Liver (tissue), 9 donors: ENCODE results near the gene MAPKBP1. TPM values are rescaled to one million over a fixed set of nuclear protein-coding genes. Genes with fewer than 3 reads are reported as not detected.

Experiments
- DNase-seq: peaks from one replicate; pipeline ENCODE4 v3.0.0-alpha.2; 2017; ENCODE audit warnings: low spot score
- H3K27ac ChIP-seq, 2 donors: one replicate each; pipeline ENCODE4 v1.7.0; 2013; ENCODE audit warnings: inconsistent platforms in 2 of 2, low read length in 2 of 2, control low read depth in 1 of 2, low read depth in 1 of 2, mild to moderate bottlenecking in 1 of 2
- H3K27me3 ChIP-seq, 4 donors: one replicate each; pipeline versions ENCODE4 v1.6.1 to v1.7.0; 2013; ENCODE audit warnings: low read length in 3 of 4, inconsistent platforms in 1 of 4, mild to moderate bottlenecking in 1 of 4, moderate library complexity in 1 of 4; ENCODE audit not compliant: control insufficient read depth in 4 of 4, insufficient read depth in 4 of 4
- H3K36me3 ChIP-seq, 4 donors: one replicate each; pipeline versions ENCODE4 v1.6.1 to v1.7.0; 2013; ENCODE audit warnings: low read length in 3 of 4, mild to moderate bottlenecking in 3 of 4, low read depth in 1 of 4, moderate library complexity in 1 of 4; ENCODE audit not compliant: control insufficient read depth in 4 of 4, insufficient read depth in 3 of 4
- H3K4me1 ChIP-seq, 4 donors: one replicate each; pipeline versions ENCODE4 v1.6.1 to v1.7.0; 2013; ENCODE audit warnings: low read length in 3 of 4, mild to moderate bottlenecking in 3 of 4, moderate library complexity in 1 of 4; ENCODE audit not compliant: control insufficient read depth in 4 of 4, insufficient read depth in 4 of 4
- H3K4me3 ChIP-seq, 3 donors: one replicate each; pipeline versions ENCODE4 v1.6.1 to v1.7.0; 2013; ENCODE audit warnings: low read length in 3 of 3, control low read depth in 1 of 3, low read depth in 1 of 3, mild to moderate bottlenecking in 1 of 3
- H3K9ac ChIP-seq, 2 donors: one replicate each; pipeline ENCODE4 v1.7.0; 2013; ENCODE audit warnings: low read length in 2 of 2, mild to moderate bottlenecking in 2 of 2, moderate library complexity in 2 of 2, control low read depth in 1 of 2, low read depth in 1 of 2
- H3K9me3 ChIP-seq, 4 donors: one replicate each; pipeline versions ENCODE4 v1.6.1 to v1.7.0; 2013; ENCODE audit warnings: low read length in 3 of 4; ENCODE audit not compliant: control insufficient read depth in 4 of 4
- EGR1 ChIP-seq, 2 donors: IDR thresholded peaks; 2 replicates each; pipeline ENCODE4 v1.6.1; 2016 to 2018; ENCODE audit warnings: antibody characterized with exemption in 2 of 2, low read depth in 2 of 2
- FOXA1 ChIP-seq: IDR thresholded peaks from 2 replicates; pipeline ENCODE4 v1.6.1; 2016; ENCODE audit warnings: antibody characterized with exemption
- FOXA2 ChIP-seq: IDR thresholded peaks from 2 replicates; pipeline ENCODE4 v1.6.1; 2016; ENCODE audit warnings: antibody characterized with exemption
- GABPA ChIP-seq, 2 donors: IDR thresholded peaks in 1 of 2; conservative IDR thresholded peaks in 1 of 2; 2 replicates each; pipeline ENCODE4 v1.6.1; 2016; ENCODE audit warnings: antibody characterized with exemption in 2 of 2, mild to moderate bottlenecking in 1 of 2, moderate library complexity in 1 of 2
- HNF4A ChIP-seq, 2 donors: conservative IDR thresholded peaks; 2 replicates each; pipeline ENCODE4 v1.6.1; 2016; ENCODE audit warnings: antibody characterized with exemption in 2 of 2, mild to moderate bottlenecking in 2 of 2
- HNF4G ChIP-seq: IDR thresholded peaks from 2 replicates; pipeline ENCODE4 v1.6.1; 2016; ENCODE audit warnings: antibody characterized with exemption
- JUND ChIP-seq, 2 donors: IDR thresholded peaks; 2 replicates each; pipeline ENCODE4 v1.6.1; 2016; ENCODE audit warnings: antibody characterized with exemption in 2 of 2
- NR2F2 ChIP-seq: IDR thresholded peaks from 2 replicates; pipeline ENCODE4 v1.6.1; 2016; ENCODE audit warnings: antibody characterized with exemption
- RAD21 ChIP-seq, 2 donors: IDR thresholded peaks; 2 replicates each; pipeline ENCODE4 v1.6.1; 2016; ENCODE audit warnings: antibody characterized with exemption in 2 of 2, mild to moderate bottlenecking in 2 of 2
- RXRA ChIP-seq, 2 donors: IDR thresholded peaks; 2 replicates each; pipeline ENCODE4 v1.6.1; 2017 to 2018; ENCODE audit warnings: antibody characterized with exemption in 2 of 2, mild to moderate bottlenecking in 1 of 2
- YY1 ChIP-seq: IDR thresholded peaks from 2 replicates; pipeline ENCODE4 v1.6.1; 2016; ENCODE audit warnings: antibody characterized with exemption, mild to moderate bottlenecking
- WGBS: extraction: QIAGEN DNeasy Blood & Tissue Kit; methylation state at CpG from one replicate; pipeline ENCODE4 v1.1.7; 2013; 5-methylcytosine and 5-hydroxymethylcytosine counted together
- polyA plus RNA-seq, 2 donors: library from polyadenylated mRNA; stranded (reverse) in 1 of 2; unstranded in 1 of 2; fragments of 200-250 nt in 1 of 2; fragments of >200 nt in 1 of 2; fragmentation: Nextera tagmentation in 1 of 2; extraction: Ambion mirVana in 1 of 2; gene quantifications; one replicate each; pipeline versions ENCODE4 v1.2.1 to v1.2.3, GENCODE V29; 2013 to 2015
- total RNA-seq, 2 donors: library from RNA; depleted of rRNA; stranded (reverse); fragments of >200 nt; gene quantifications; one replicate each; pipeline ENCODE4 v1.2.3, GENCODE V29; 2014
- TF ChIP-seq, protein P1 (sequence below): IDR thresholded peaks from 2 replicates; pipeline ENCODE4 v1.6.1; 2016; ENCODE audit warnings: antibody characterized with exemption
- TF ChIP-seq, protein P2 (sequence below): IDR thresholded peaks from 2 replicates; pipeline ENCODE4 v1.6.1; 2016; ENCODE audit warnings: antibody characterized with exemption
- TF ChIP-seq, protein P3 (sequence below): fragments of 150-350 bp; IDR thresholded peaks from 2 replicates; pipeline ENCODE4 v1.5.1; 2017; ENCODE audit warnings: improper control_type of control experiment, low read depth, low read length; ENCODE audit not compliant: missing input control
- TF ChIP-seq, protein P4 (sequence below): IDR thresholded peaks from 2 replicates; pipeline ENCODE4 v1.6.1; 2016; ENCODE audit warnings: antibody characterized with exemption
- donor health status: healthy.
- donor health status: healthy.
- donor health status: healthy.
- donor health status: healthy.
- donor health status: healthy.

MAPKBP1 gene
- total and polyA plus RNA-seq, 4 donors: 0.89 to 10.3 (median 2.7) TPM

DNA sequence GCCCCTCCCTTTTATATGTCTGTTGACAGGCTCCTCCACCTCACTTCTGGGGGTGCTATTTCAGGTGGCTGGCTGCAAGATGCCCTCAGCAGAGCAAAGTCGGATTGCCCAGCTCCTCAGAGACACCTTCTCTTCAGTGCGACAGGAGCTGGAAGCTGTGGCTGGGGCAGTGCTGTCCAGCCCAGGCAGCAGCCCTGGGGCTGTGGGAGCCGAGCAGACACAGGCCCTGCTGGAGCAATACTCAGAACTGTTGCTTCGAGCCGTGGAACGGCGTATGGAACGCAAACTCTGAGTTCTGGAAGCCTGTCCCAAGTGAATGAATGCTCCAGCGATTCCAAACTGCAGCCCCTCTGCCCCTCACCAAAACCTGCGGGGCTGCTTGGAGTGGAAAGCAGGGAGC is 50.9 kb downstream of the MAPKBP1 start:
- H3K27ac ChIP-seq: no peak overlapping the region
- peaks cover 0 to 12% (median 11%) of the 10 kb centered on the region in 4 donors for H3K4me1 ChIP-seq
- no peaks in the 10 kb centered on the region for H3K9me3 ChIP-seq
- H3K4me3 ChIP-seq: no peak overlapping the region
- no peaks in the 10 kb centered on the region for H3K27me3 ChIP-seq
- DNase-seq: no peak
- peaks cover 0 to 22% (median 3%) of the 10 kb centered on the region in 4 donors for H3K36me3 ChIP-seq
- WGBS: 97% methylated on average over 10 of the region's 10 CpGs
- H3K9ac ChIP-seq: no peak overlapping the region
- no peak for TF ChIP-seq EGR1 (IDR thresholded peaks at IDR 0.05; ENCODE audit: low read depth in 2 of 2)

DNA sequence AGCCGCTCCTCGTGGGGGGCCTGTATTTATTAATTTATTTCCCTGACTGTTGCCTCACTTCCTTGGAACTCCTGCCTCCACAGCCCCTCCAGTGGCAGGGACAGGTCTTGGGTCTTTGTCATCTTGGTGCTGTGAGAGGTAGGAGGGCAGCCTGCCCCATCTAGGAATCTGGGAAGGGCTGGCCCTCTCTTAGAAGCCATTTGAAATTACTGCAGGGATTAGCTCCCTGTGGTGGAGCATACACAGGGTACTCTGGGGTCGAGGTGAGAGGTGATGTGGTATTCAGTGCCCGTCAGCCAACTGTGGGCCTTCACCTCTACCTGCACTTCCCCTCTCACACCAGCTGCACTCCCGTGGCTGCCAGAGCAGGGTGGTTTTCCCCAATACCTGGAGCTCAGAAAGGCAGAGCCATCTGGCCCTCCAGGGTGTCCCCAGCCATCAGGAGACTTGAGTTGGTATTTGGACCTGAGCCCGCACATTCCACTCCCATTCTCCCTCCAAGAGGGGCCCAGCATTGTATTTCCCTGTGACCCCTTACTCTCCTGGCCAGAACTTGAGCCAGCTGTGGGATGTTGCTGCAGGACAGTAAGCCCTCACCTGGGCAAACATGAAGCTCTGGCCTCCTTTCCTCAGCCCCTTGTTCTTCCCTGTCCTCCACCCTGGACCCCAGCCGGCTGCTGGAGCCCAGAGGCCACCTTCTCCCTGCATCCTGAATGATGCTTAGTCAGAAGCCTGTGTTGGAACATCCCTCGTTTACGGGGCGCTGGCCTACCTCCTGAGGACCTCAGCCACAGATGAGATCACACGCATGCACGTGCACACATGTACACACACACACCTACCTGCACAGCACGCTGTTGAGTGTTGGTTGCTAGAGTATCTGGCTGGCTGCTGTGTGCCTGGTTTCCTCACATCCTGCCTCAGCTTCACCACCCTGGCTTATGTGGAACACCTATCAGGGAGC is 51.6 kb downstream of the MAPKBP1 start:
- no peak for DNase-seq
- H3K4me1 ChIP-seq: peaks cover 0 to 12% (median 11%) of the 10 kb centered on the region in 4 donors
- TF ChIP-seq HNF4G: no peak
- no peak for TF ChIP-seq FOXA2
- TF ChIP-seq, protein P1, sequence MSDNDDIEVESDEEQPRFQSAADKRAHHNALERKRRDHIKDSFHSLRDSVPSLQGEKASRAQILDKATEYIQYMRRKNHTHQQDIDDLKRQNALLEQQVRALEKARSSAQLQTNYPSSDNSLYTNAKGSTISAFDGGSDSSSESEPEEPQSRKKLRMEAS: no peak
- TF ChIP-seq, protein P2, sequence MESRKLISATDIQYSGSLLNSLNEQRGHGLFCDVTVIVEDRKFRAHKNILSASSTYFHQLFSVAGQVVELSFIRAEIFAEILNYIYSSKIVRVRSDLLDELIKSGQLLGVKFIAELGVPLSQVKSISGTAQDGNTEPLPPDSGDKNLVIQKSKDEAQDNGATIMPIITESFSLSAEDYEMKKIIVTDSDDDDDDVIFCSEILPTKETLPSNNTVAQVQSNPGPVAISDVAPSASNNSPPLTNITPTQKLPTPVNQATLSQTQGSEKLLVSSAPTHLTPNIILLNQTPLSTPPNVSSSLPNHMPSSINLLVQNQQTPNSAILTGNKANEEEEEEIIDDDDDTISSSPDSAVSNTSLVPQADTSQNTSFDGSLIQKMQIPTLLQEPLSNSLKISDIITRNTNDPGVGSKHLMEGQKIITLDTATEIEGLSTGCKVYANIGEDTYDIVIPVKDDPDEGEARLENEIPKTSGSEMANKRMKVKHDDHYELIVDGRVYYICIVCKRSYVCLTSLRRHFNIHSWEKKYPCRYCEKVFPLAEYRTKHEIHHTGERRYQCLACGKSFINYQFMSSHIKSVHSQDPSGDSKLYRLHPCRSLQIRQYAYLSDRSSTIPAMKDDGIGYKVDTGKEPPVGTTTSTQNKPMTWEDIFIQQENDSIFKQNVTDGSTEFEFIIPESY: no peak
- no peak for TF ChIP-seq JUND (IDR thresholded peaks at IDR 0.05)
- TF ChIP-seq, protein P3, sequence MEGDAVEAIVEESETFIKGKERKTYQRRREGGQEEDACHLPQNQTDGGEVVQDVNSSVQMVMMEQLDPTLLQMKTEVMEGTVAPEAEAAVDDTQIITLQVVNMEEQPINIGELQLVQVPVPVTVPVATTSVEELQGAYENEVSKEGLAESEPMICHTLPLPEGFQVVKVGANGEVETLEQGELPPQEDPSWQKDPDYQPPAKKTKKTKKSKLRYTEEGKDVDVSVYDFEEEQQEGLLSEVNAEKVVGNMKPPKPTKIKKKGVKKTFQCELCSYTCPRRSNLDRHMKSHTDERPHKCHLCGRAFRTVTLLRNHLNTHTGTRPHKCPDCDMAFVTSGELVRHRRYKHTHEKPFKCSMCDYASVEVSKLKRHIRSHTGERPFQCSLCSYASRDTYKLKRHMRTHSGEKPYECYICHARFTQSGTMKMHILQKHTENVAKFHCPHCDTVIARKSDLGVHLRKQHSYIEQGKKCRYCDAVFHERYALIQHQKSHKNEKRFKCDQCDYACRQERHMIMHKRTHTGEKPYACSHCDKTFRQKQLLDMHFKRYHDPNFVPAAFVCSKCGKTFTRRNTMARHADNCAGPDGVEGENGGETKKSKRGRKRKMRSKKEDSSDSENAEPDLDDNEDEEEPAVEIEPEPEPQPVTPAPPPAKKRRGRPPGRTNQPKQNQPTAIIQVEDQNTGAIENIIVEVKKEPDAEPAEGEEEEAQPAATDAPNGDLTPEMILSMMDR: no peak
- no peak for TF ChIP-seq RXRA (IDR thresholded peaks at IDR 0.05)
- TF ChIP-seq, protein P4, sequence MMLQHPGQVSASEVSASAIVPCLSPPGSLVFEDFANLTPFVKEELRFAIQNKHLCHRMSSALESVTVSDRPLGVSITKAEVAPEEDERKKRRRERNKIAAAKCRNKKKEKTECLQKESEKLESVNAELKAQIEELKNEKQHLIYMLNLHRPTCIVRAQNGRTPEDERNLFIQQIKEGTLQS: no peak
- TF ChIP-seq RAD21 (IDR thresholded peaks at IDR 0.05): no peak
- no peak for TF ChIP-seq EGR1 (IDR thresholded peaks at IDR 0.05; ENCODE audit: low read depth in 2 of 2)
- TF ChIP-seq FOXA1: no peak
- no peak for TF ChIP-seq HNF4A (conservative IDR thresholded peaks at IDR 0.05)
- no peak for TF ChIP-seq GABPA (IDR thresholded peaks at IDR 0.05 in 1 of 2, conservative IDR thresholded peaks at IDR 0.05 in 1 of 2)
- TF ChIP-seq YY1: no peak
- TF ChIP-seq NR2F2: no peak
- no peak overlapping the region for H3K27ac ChIP-seq
- H3K4me3 ChIP-seq: no peak overlapping the region
- no peaks in the 10 kb centered on the region for H3K9me3 ChIP-seq
- no peaks in the 10 kb centered on the region for H3K27me3 ChIP-seq
- peaks cover 0 to 16% (median 3%) of the 10 kb centered on the region in 4 donors for H3K36me3 ChIP-seq
- H3K9ac ChIP-seq: no peak overlapping the region
- WGBS: 89% methylated on average over 13 of the region's 13 CpGs
